ENCODE results near the gene SHISA7.
"Not testable (repeated sequence)": the region's sequence is repeated elsewhere in the genome, so short reads cannot be mapped to it uniquely, and the experiment has no call there.

SHISA7 gene

GRCh38 chr19:55451163-55451964 is 8.3 kb upstream of the SHISA7 start:
- no peak overlapping the region for H3K4me3 ChIP-seq (ENCODE audit: low read depth, low read length)
- TF ChIP-seq MYC (IDR thresholded peaks at IDR 0.05; ENCODE audit: low read depth, low read length): no peak
- no peak for TF ChIP-seq CTCF (IDR thresholded peaks at IDR 0.05; ENCODE audit: low read depth, low read length)
- TF ChIP-seq POLR2A (IDR thresholded peaks at IDR 0.05; ENCODE audit: extremely low read depth, insufficient read length): no peak
- TF ChIP-seq MAX (IDR thresholded peaks at IDR 0.05; ENCODE audit: low read depth, low read length): no peak
- no peak for DNase-seq (ENCODE audit: low read depth)

GRCh38 chr19:55449469-55449868 is 6.4 kb upstream of the SHISA7 start:
- TF ChIP-seq CTCF (IDR thresholded peaks at IDR 0.05; ENCODE audit: low read depth, low read length) (no peak), POLR2A (IDR thresholded peaks at IDR 0.05; ENCODE audit: extremely low read depth, insufficient read length) (no peak), MYC (IDR thresholded peaks at IDR 0.05; ENCODE audit: low read depth, low read length) (no peak), MAX (IDR thresholded peaks at IDR 0.05; ENCODE audit: low read depth, low read length) (no peak)
- H3K4me3 ChIP-seq (ENCODE audit: low read depth, low read length): no peak overlapping the region
- no peak for DNase-seq (ENCODE audit: low read depth)

- not testable (repeated sequence) for H3K4me3 ChIP-seq (ENCODE audit: low read depth, low read length); DNase-seq (ENCODE audit: low read depth)
Measured at GRCh38 chr19:55448175-55448490, 5.0 kb upstream of the SHISA7 start.

- peak; percentile 38 for DNase-seq (ENCODE audit: low read depth)
- no peak overlapping the region for H3K4me3 ChIP-seq (ENCODE audit: low read depth, low read length)
- TF ChIP-seq MAX (IDR thresholded peaks at IDR 0.05; ENCODE audit: low read depth, low read length) (0 out of 2 replicates have a peak, but pooled peaks have one; percentile 30), POLR2A (IDR thresholded peaks at IDR 0.05; ENCODE audit: extremely low read depth, insufficient read length) (no peak)
Measured at GRCh38 chr19:55447421-55448174, 4.5 kb upstream of the SHISA7 start.

- TF ChIP-seq CTCF (IDR thresholded peaks at IDR 0.05; ENCODE audit: low read depth, low read length) (no peak), MYC (IDR thresholded peaks at IDR 0.05; ENCODE audit: low read depth, low read length) (no peak), POLR2A (IDR thresholded peaks at IDR 0.05; ENCODE audit: extremely low read depth, insufficient read length) (no peak), MAX (IDR thresholded peaks at IDR 0.05; ENCODE audit: low read depth, low read length) (no peak)
- DNase-seq (ENCODE audit: low read depth): no peak
- no peak overlapping the region for H3K4me3 ChIP-seq (ENCODE audit: low read depth, low read length)
Measured at GRCh38 chr19:55446060-55446459, 3.0 kb upstream of the SHISA7 start.

GRCh38 chr19:55444646-55445045 is 1.5 kb upstream of the SHISA7 start:
- TF ChIP-seq MYC (IDR thresholded peaks at IDR 0.05; ENCODE audit: low read depth, low read length) (no peak), POLR2A (IDR thresholded peaks at IDR 0.05; ENCODE audit: extremely low read depth, insufficient read length) (no peak), CTCF (IDR thresholded peaks at IDR 0.05; ENCODE audit: low read depth, low read length) (no peak), MAX (IDR thresholded peaks at IDR 0.05; ENCODE audit: low read depth, low read length) (no peak)
- H3K4me3 ChIP-seq (ENCODE audit: low read depth, low read length): no peak overlapping the region
- DNase-seq (ENCODE audit: low read depth): no peak
